GM12891 (cell line): Measurements from ENCODE around the gene IER5L. TPM values are rescaled to one million over a fixed set of nuclear protein-coding genes. Genes with fewer than 3 reads are reported as not detected.

Source experiments
- DNase-seq: peaks from one replicate; pipeline ENCODE4 v3.0.0; 2011; ENCODE audit warnings: low spot score; ENCODE audit not compliant: insufficient read length
- FAIRE-seq: peaks from 2 replicates; lab custom pipeline; 2011; peaks lifted over from hg19 to GRCh38; lab: Jason Lieb, UNC
- PAX5 ChIP-seq: IDR thresholded peaks from 2 replicates; pipeline ENCODE4 v1.6.1; 2011; ENCODE audit warnings: low read length, moderate library complexity, mild to moderate bottlenecking; ENCODE audit not compliant: insufficient read depth, severe bottlenecking
- POLR2A ChIP-seq: IDR thresholded peaks from 2 replicates; pipeline ENCODE4 v1.6.1; 2011; ENCODE audit warnings: low read depth, low read length, control low read depth
- POLR2AphosphoS5 ChIP-seq: IDR thresholded peaks from 2 replicates; pipeline ENCODE4 v1.6.1; 2011; ENCODE audit warnings: low read depth, low read length, control low read depth
- POU2F2 ChIP-seq: IDR thresholded peaks from 2 replicates; pipeline ENCODE4 v1.6.1; 2011; ENCODE audit warnings: low read depth, mild to moderate bottlenecking, control low read depth, low read length, moderate library complexity
- SPI1 ChIP-seq: IDR thresholded peaks from 2 replicates; pipeline ENCODE4 v1.6.1; 2011; ENCODE audit warnings: low read depth, low read length, control low read depth
- TAF1 ChIP-seq: IDR thresholded peaks from 2 replicates; pipeline ENCODE4 v1.6.1; 2011; ENCODE audit warnings: low read depth, low read length, control low read depth
- polyA plus RNA-seq: library from polyadenylated mRNA; unstranded; fragments of >200 nt; gene quantifications from one replicate; pipeline ENCODE4 v1.2.1, GENCODE V29; 2012; ENCODE audit warnings: low read depth, missing spikeins, inconsistent platforms; ENCODE audit not compliant: missing spikeins

IER5L gene
- polyA plus RNA-seq, result 0.19 TPM

- FAIRE-seq (peak; percentile 79), DNase-seq (peak; percentile 99)
- peak; percentile 62; the same call in 1 of the 2 replicates for TF ChIP-seq POLR2A
- TF ChIP-seq PAX5, result no peak
- 0 out of 2 replicates have a peak, but pooled peaks have one; percentile 43 for TF ChIP-seq POLR2AphosphoS5
- TF ChIP-seq TAF1, result peak; percentile 62; the same call in 1 of the 2 replicates
Measured at GRCh38 chr9:129177791-129178567, at the start of gene IER5L. Gene IER5L, minus strand, starts transcription at chr9:129178261. Its CDS starts 209 bp downstream, at chr9:129178052.

DNA sequence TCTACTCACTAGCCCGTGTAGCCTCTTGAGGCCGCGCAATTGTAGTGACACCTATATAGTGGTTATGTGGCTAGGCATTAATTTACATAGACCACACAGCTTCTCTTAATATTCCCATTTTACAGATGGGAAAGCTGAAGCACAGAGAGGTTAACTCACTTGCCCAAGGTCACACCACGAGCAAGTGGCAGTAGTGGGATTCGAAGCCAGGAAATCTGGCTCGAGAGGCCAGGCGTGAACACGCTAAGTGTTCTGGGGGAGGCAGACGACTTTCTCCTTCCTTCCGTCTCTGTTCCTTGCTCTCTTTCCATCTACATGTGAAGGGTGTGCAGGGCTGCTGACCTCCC is 49.8 kb upstream of the IER5L start:
- DNase-seq, result no peak
- TF ChIP-seq PAX5 (no peak), POLR2AphosphoS5 (no peak), POU2F2 (no peak)
- FAIRE-seq, result no peak

GRCh38 chr9:129225815-129226214 is 47.8 kb upstream of the IER5L start:
- DNase-seq, result no peak
- no peak for FAIRE-seq
- no peak for TF ChIP-seq PAX5
- TF ChIP-seq POLR2A, result no peak
- no peak for TF ChIP-seq TAF1
- no peak for TF ChIP-seq POLR2AphosphoS5

- DNase-seq, result no peak
- TF ChIP-seq TAF1 (no peak), SPI1 (no peak), POLR2AphosphoS5 (no peak), POLR2A (no peak), POU2F2 (no peak), PAX5 (no peak)
- no peak for FAIRE-seq
Measured at GRCh38 chr9:129225490-129225778, 47.4 kb upstream of the IER5L start.

DNA sequence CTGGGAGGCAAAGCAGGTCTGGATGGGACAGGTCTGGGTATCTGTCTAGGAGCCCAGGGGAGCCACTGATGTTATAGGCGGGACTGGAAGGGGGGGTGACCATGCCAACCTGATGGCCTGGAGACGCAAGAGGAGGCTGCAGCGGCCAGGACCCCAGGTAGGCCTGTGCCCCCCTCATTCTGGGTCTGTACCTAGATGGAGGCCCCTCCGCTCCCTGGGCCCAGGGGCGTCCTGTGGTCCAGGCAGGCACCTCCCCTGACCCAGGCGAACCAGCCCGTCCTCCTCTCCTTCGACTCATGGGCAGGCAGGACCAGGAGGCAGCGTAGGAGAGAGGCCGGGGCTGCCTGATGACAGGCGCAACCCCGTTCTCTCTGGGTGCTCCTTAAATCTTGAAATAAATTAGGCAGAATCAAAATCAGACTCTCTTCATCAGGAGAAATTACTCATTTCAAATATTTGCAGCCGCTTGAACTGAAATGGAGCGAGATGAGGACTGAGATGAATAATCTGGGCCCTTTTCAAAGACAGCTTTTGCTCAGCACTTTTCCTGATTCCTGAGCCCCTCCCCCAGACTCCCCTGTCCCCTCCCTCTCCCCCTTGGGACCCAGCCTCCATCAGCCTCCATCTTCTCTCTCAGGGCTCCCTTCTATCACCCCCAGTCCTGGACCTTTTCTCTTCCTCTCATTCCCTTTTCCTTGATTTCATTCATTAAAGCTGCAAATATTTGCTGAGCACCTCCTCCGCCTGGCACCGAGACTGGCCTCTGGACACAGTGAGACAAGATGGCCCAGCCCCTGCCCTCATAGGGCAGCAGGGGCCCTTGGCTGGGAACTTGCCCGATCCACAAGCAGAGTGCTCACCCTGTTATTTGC is 46.8 kb upstream of the IER5L start:
- no peak for FAIRE-seq
- TF ChIP-seq POLR2AphosphoS5 (no peak), POU2F2 (no peak), POLR2A (no peak), PAX5 (no peak), TAF1 (no peak), SPI1 (no peak)

DNA sequence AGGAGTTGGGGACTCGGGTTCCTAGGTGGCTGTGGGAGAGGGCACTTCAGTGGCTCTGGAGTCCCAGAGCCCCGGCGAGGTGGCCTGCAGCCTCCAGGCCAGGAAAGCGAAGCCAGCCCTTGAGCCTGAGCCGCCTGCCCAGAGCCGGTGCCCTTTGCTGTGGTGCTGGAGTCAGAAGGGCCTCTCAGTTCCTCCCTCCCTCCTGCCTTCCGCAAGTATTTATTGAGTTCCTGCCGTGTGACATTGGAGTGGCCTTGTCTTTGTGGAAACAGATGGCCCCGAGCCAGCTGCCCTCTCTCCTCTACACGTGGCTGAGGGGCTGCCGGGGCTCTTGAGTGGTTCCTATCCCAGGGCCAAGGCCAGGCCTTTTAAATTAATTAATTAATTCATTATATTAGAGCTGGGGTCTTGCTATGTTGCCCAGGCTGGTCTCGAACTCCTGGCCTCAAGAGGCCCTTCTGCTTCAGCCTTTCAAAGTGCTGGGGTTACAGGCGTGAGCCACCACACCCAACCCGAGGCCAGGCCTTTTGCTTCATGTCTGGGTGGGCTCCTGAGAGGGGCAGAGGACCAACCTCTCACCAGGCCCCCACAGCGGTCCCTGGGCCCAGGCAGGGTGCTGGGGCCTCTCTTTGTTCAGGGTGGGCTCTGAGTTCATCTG is 45.6 kb upstream of the IER5L start:
- TF ChIP-seq POU2F2 (no peak), PAX5 (no peak), POLR2AphosphoS5 (no peak), SPI1 (no peak), POLR2A (no peak), TAF1 (no peak)
- FAIRE-seq (no peak), DNase-seq (no peak)

More for the DNA sequence above, 46.8 kb upstream of the IER5L start:
- no peak for DNase-seq

- no peak for FAIRE-seq
- TF ChIP-seq TAF1, result no peak
- TF ChIP-seq SPI1, result no peak
- TF ChIP-seq POLR2A, result no peak
- no peak for TF ChIP-seq POU2F2
- TF ChIP-seq POLR2AphosphoS5, result no peak
- no peak for TF ChIP-seq PAX5
- no peak for DNase-seq
Measured at GRCh38 chr9:129222819-129223218, 44.8 kb upstream of the IER5L start.

GRCh38 chr9:129221979-129222635 is 44.0 kb upstream of the IER5L start:
- TF ChIP-seq POLR2AphosphoS5 (no peak), SPI1 (no peak), TAF1 (no peak), POU2F2 (no peak), POLR2A (no peak), PAX5 (no peak)
- DNase-seq (no peak), FAIRE-seq (no peak)

DNA sequence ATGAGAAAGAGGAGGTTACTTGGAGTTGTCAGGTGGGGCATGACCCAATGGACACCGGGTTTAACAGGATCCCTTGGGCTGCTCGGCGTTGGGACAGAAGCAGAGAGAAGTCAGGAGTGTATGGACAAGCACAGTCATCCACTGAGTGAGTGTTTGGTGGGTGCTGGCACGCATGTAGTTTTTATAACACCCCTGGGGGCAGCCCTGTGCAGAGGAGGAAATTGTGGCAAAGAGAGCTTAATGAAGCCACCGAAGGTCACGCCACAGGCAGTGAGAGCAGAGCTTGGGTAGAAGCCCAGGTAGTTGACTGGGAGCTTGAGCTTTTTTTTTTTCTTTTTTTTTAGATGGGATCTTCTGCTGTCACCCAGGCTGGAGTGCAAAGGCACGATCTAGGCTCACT is 43.2 kb upstream of the IER5L start:
- FAIRE-seq, result no peak
- TF ChIP-seq SPI1 (no peak), TAF1 (no peak), POU2F2 (no peak; the same call in 1 of the 2 replicates), POLR2AphosphoS5 (no peak), POLR2A (no peak), PAX5 (no peak)
- no peak for DNase-seq
